Raji (cell line): ENCODE results near the gene USP20.

Experiments
- POLR2A ChIP-seq: IDR thresholded peaks from 2 replicates; pipeline ENCODE4 v1.6.1; 2011; ENCODE audit warnings: low read depth, low read length, control low read depth; ENCODE audit not compliant: insufficient read depth

The USP20 gene

GRCh38 chr9:129835128-129835859, at the start of gene USP20, which contains the start of gene C9orf78:
USP20 (plus strand) TSS chr9:129835458; CDS start chr9:129852556, 17,098 bp downstream.
C9orf78 (minus strand) TSS chr9:129835275; CDS start chr9:129835221, 54 bp downstream.
- TF ChIP-seq POLR2A: peak; percentile 92

DNA sequence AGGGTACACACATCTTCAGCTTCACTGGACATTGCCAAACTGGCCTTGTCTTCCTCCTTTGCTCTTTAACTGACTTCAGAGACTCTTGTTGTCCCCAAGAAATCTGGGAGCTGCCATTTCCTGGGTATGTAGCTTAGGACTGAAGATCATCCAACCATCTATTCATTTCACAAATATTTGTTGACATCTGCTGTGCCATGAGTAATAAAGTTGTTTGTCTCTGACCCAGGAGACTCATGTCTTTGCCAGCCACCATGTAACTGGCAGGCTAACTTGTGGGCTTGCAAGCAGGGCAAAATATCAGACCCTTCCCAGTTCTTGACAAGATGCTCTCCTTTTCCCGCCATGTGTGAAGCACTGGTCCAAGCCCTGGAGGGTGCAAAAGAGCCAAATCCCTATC, 49.4 kb upstream of the USP20 start:
- TF ChIP-seq POLR2A: no peak

DNA sequence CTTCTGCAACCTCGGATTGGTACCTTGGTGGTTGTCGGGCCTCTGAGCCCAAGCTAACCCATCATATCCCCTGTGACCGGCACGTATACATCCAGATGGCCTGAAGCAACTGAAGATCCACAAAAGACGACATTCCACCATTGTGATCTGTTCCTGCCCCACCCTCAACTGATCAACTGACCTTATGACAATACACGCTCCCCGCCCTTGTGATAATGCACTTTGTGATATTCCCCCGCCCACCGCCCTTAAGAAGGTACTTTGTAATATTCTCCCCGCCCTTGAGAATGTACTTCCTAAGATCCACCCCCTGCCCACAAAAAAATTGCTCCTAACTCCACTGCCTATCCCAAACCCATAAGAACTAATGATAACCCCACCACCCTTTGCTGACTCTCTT, 48.8 kb upstream of the USP20 start:
- TF ChIP-seq POLR2A: no peak

DNA sequence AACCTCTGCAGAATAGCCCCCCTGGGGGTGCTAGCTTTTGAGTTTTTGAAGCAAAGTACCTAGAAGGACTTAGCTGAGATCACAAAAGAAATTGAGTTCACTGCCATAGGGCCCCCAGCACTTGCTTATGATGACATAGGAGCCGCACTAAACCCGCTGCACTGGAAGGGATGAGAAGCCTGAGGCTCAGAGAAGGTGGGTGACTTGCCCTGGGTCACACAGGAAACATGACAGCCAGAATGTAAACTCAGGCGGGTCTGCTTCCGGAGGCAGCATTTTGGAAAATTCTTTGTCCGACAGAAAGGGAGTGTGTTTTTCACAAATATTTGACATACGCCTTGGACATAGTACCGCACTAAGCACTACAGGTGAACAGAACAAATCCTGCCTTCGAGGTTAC, 40.7 kb upstream of the USP20 start:
- no peak for TF ChIP-seq POLR2A

DNA sequence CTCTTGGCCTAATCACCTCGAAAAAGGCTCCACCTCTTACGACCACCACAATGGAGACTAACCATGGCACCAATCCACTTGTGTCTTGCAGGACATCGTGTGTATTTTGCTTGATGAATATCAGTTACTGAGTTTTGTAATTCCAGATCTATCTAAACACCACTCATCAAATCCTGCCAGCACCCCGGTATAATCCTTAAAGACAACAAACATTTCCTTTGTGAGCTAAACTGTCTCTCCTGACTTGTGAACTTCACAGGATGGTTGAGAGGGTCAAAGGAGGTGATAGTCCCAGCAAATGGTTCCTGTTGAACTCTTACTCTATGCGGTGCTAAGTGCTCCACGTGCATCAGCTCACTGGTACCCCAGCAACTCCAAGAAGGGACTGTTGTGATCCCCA, 36.3 kb upstream of the USP20 start:
- no peak for TF ChIP-seq POLR2A

DNA sequence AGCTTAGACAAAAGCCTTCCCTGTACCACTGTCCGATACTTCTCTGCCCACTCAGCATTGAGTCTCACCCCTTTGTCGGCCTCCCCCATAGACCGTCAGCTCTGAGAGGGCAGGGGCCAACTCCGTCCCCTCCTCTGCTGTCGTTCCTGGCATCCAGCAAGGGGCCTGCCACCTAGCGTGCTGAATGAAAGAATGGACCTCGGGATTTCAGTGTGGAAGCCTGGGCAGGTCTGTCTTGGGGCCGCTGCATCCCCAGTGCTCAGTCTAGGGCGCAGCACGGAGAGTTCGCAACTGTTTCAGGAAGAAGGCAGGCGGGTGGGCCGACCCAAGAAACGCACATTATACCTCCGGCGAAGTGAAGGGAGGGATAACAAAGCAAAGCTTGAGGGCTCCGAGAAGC, 33.8 kb upstream of the USP20 start:
- no peak for TF ChIP-seq POLR2A

DNA sequence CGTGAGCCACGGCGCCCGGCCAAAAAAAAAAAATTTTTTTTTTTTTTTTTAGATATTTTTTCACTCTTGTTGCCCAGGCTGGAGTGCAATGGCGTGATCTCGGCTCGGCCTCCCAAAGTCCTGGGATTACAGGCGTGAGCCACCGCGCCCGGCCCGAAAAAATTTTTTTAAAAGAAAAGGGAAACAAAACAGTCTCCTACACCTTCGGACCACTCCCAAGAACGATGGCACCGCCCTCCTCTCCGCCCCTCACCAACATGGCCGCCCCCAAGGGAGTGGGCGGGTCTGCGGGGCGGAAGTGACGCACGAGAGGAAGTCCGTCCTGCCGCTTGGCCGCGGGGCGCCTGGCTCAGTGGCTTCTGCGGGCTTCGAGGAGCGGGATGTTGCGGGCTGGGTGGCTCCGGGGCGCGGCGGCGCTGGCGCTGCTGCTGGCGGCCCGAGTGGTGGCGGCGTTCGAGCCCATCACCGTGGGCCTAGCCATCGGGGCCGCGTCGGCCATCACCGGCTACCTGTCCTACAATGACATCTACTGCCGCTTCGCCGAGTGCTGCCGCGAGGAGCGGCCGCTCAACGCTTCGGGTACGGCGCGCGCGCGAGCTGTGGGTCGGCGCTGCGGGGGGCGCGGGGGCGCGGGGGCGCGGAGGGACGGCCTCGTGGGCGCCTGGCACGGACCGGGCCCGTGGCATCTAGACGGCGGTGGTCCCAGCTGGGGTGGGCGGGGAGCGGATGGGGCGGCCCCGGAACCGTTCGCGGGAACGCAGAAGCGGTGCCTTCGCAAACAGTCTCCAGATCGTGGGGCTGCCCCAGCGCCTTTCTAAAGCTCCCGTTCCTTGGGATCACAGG, 32.2 kb upstream of the USP20 start, which contains the start of gene TOR1B:
TSS of gene TOR1B (plus strand) at position 352 of the 843 bp plus-strand sequence. CDS start at position 381, 29 bp downstream.
- peak; percentile 95 for TF ChIP-seq POLR2A

- TF ChIP-seq POLR2A: no peak
These were observed 31.6 kb upstream of the USP20 start for GRCh38 chr9:129803676-129804060.

GRCh38 chr9:129806061-129806460, 29.2 kb upstream of the USP20 start:
- no peak for TF ChIP-seq POLR2A

DNA sequence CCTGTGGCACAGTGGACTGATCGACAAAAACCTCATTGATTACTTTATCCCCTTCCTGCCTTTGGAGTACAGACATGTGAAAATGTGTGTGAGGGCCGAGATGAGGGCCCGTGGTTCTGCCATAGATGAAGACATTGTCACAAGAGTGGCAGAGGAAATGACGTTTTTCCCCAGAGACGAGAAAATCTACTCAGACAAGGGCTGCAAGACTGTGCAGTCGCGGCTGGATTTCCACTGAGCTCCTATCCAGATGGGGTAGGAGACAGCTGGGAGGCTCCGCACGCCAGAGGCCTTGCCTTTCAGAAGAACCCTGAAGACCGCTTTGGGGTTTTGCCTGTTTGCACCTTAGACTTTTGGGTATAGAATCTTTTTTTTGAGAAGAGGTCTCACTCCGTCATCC, 25.9 kb upstream of the USP20 start:
- TF ChIP-seq POLR2A: no peak

GRCh38 chr9:129810116-129810515, 25.1 kb upstream of the USP20 start:
- TF ChIP-seq POLR2A: no peak

- no peak for TF ChIP-seq POLR2A
These were observed 24.5 kb upstream of the USP20 start for GRCh38 chr9:129810788-129811187.

- TF ChIP-seq POLR2A: no peak
These were observed 23.3 kb upstream of the USP20 start for GRCh38 chr9:129811967-129812363.

DNA sequence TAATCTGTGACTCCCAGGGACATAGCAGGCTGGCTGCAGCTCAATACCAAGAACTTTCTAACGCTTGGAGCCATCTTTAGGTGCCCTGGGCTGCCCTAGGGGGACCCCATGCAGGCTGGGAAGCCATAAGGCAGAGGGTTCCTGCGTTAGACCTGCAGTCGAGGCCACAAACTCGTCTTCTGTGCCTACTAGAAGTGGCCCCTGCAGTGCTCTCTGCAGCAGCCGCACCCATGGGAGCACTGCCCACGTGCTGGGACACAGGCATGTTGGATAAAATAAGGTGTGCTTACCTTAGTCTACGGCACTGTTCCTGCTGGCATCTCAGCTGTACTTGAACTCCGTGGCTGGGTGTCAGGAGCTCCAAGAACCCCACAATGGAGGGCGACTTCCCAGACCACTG, 22.9 kb upstream of the USP20 start:
- no peak for TF ChIP-seq POLR2A

DNA sequence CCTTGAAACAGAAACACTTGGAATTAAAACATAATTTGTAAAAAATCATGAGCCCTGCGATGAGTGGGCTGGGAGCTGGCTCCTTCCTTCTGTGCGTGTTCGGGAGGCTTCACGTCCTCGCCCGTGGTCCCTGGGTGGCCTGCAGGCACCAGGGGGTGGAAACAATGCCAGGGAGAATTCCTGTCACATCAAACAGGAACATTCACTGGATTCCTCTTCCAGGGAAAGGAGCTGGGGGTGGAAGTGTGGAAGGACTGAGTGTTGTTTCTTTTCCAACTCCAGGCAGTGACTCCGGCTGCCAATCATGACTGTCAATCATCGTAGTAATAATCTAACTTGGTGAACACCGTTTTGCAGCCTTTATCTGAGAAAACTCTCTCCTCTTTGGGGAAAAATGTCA, 21.6 kb upstream of the USP20 start:
- no peak for TF ChIP-seq POLR2A
